Measurements from ENCODE around the gene SNX3. TPM values are rescaled to one million over a fixed set of nuclear protein-coding genes. Genes with fewer than 3 reads are reported as not detected.

The SNX3 gene
- total RNA-seq, 4 donors from 2014 or later: 80.9 to 97.4 (median 96.6) TPM

GRCh38 chr6:108242259-108242658 lies 18.6 kb downstream of the SNX3 start:
- Histone ChIP-seq H3K27me3 (no peaks in the 10 kb centered on the region), H3K9me3 (no peaks in the 10 kb centered on the region), H3K27ac (no peak overlapping the region), H3K36me3 (peaks cover 11% of the 10 kb centered on the region), H3K4me1 (peaks cover 3% of the 10 kb centered on the region), H3K4me3 (no peak overlapping the region)
- WGBS: 98% methylated on average over 2 of the region's 2 CpGs
- no peak for DNase-seq (ENCODE audit: low spot score in 2 of 2)
- no peak for TF ChIP-seq POLR2AphosphoS5 (IDR thresholded peaks at IDR 0.05)
- no peak for TF ChIP-seq EP300 (IDR thresholded peaks at IDR 0.05)
- TF ChIP-seq POLR2A (IDR thresholded peaks at IDR 0.05): no peak
- no peak for TF ChIP-seq CTCF (IDR thresholded peaks at IDR 0.05)

- Histone ChIP-seq H3K36me3 (peaks cover 15% of the 10 kb centered on the region), H3K27ac (no peak overlapping the region), H3K27me3 (no peaks in the 10 kb centered on the region), H3K9me3 (no peaks in the 10 kb centered on the region), H3K4me3 (no peak overlapping the region), H3K4me1 (peaks cover 3% of the 10 kb centered on the region)
- TF ChIP-seq POLR2AphosphoS5 (IDR thresholded peaks at IDR 0.05) (no peak), POLR2A (IDR thresholded peaks at IDR 0.05) (no peak), CTCF (IDR thresholded peaks at IDR 0.05) (no peak), EP300 (IDR thresholded peaks at IDR 0.05) (no peak)
- DNase-seq (ENCODE audit: low spot score in 2 of 2): no peak
- 94% methylated on average over 4 of the region's 4 CpGs for WGBS
These were observed 22.5 kb downstream of the SNX3 start for GRCh38 chr6:108238322-108238721.

GRCh38 chr6:108236791-108237190 lies 24.0 kb downstream of the SNX3 start:
- Histone ChIP-seq H3K27ac (no peak overlapping the region), H3K4me1 (peaks cover 3% of the 10 kb centered on the region), H3K27me3 (no peaks in the 10 kb centered on the region), H3K9me3 (no peaks in the 10 kb centered on the region), H3K36me3 (peaks cover 12% of the 10 kb centered on the region), H3K4me3 (no peak overlapping the region)
- DNase-seq (ENCODE audit: low spot score in 2 of 2): no peak
- TF ChIP-seq POLR2A (IDR thresholded peaks at IDR 0.05) (no peak), CTCF (IDR thresholded peaks at IDR 0.05) (no peak), EP300 (IDR thresholded peaks at IDR 0.05) (no peak), POLR2AphosphoS5 (IDR thresholded peaks at IDR 0.05) (no peak)
- WGBS: 45% methylated on average over 2 of the region's 2 CpGs

- H3K4me1 ChIP-seq: no peaks in the 10 kb centered on the region
- TF ChIP-seq EP300 (IDR thresholded peaks at IDR 0.05): no peak
- no peak for TF ChIP-seq POLR2AphosphoS5 (IDR thresholded peaks at IDR 0.05)
- no peak for TF ChIP-seq POLR2A (IDR thresholded peaks at IDR 0.05)
- no peak for TF ChIP-seq CTCF (IDR thresholded peaks at IDR 0.05)
- no peaks in the 10 kb centered on the region for H3K9me3 ChIP-seq
- H3K4me3 ChIP-seq: no peak overlapping the region
- peaks cover 9% of the 10 kb centered on the region for H3K36me3 ChIP-seq
- DNase-seq (ENCODE audit: low spot score in 2 of 2): no peak
- no peak overlapping the region for H3K27ac ChIP-seq
- WGBS: 92% methylated on average over 4 of the region's 4 CpGs
- no peaks in the 10 kb centered on the region for H3K27me3 ChIP-seq
These were observed 25.7 kb downstream of the SNX3 start for GRCh38 chr6:108235127-108235526.

- no peaks in the 10 kb centered on the region for H3K9me3 ChIP-seq
- H3K36me3 ChIP-seq: no peaks in the 10 kb centered on the region
- WGBS: 94% methylated on average over 8 of the region's 8 CpGs
- H3K27me3 ChIP-seq: no peaks in the 10 kb centered on the region
- H3K27ac ChIP-seq: no peak overlapping the region
- DNase-seq (ENCODE audit: low spot score in 2 of 2): no peak
- TF ChIP-seq EP300 (IDR thresholded peaks at IDR 0.05) (no peak), POLR2A (IDR thresholded peaks at IDR 0.05) (no peak)
- no peak overlapping the region for H3K4me3 ChIP-seq
- no peaks in the 10 kb centered on the region for H3K4me1 ChIP-seq
These were observed 32.4 kb downstream of the SNX3 start for GRCh38 chr6:108228416-108228815.

GRCh38 chr6:108227290-108227689 lies 33.5 kb downstream of the SNX3 start:
- 92% methylated on average over 3 of the region's 3 CpGs for WGBS
- TF ChIP-seq POLR2A (IDR thresholded peaks at IDR 0.05) (no peak), CTCF (IDR thresholded peaks at IDR 0.05) (no peak), POLR2AphosphoS5 (IDR thresholded peaks at IDR 0.05) (no peak), EP300 (IDR thresholded peaks at IDR 0.05) (no peak)
- peaks cover under 1% of the 10 kb centered on the region for H3K36me3 ChIP-seq
- no peaks in the 10 kb centered on the region for H3K4me1 ChIP-seq
- H3K27me3 ChIP-seq: no peaks in the 10 kb centered on the region
- H3K9me3 ChIP-seq: no peaks in the 10 kb centered on the region
- H3K27ac ChIP-seq: no peak overlapping the region
- DNase-seq (ENCODE audit: low spot score in 2 of 2): no peak
- no peak overlapping the region for H3K4me3 ChIP-seq

Measured in suprapubic skin (tissue), 4 donors.